T47D (cell line): ENCODE measurements around the gene VASH2.
"Not testable (repeated sequence)": the region's sequence is repeated elsewhere in the genome, so short reads cannot be mapped to it uniquely, and the experiment has no call there.

Experiments used
- DNase-seq, 2 experiments: peaks; one replicate each; pipeline versions ENCODE4 v3.0.0 to v3.0.0-alpha.2; 2011 to 2012; ENCODE audit warnings: low read depth in 1 of 2, low spot score in 1 of 2
- JUND ChIP-seq: IDR thresholded peaks from 2 replicates; pipeline ENCODE4 v1.6.1; 2012; ENCODE audit warnings: low read depth
- in situ Hi-C: cut with HindIII; loops from 2 replicates; pipeline ENCODE4 v1.10.0; 2016; ENCODE audit warnings: low sequenced_read_pairs, low pct_unique_long_range_greater_than_20kb

Gene VASH2

DNA sequence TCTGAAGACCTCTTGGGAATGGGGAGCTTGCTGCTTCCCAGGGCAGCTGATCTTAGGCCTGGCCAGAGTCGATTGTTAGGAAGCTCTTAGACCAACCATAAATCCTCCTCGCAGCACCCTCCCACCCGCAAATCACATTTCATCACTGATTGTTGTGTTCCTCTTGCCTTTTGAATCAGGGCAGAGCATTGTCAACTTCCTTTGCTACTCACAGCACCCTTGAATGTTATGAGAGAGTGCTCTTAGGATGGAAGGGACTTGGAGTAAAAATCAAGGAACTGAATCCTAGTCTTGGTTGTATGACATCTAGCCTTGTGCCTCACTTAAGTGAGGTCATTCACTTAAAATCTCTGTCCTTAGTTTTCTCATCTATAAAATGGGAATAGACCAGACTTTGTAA, 3.0 kb downstream of the VASH2 start:
- no peak for DNase-seq
- in situ Hi-C loops, result no loop called here
- no peak for TF ChIP-seq JUND

DNA sequence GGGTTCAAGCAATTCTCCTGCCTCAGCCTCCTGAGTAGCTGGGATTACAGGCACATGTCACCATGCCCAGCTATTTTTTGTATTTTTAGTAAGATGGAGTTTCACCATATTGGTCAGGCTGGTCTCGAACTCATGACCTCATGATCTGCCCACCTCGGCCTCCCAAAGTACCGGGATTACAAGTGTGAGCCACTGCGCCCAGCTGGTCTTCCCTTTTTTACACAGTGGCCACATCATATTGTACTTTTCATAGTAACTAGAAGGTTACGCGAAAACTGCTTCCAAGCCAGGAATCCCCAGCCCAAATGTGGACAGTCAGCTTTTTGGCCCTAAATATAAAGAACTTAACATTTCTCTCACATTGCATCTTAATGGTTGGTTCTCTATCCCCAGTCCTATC, 4.2 kb downstream of the VASH2 start:
- in situ Hi-C loops, result no loop called here
- no peak for DNase-seq
- no peak for TF ChIP-seq JUND

DNA sequence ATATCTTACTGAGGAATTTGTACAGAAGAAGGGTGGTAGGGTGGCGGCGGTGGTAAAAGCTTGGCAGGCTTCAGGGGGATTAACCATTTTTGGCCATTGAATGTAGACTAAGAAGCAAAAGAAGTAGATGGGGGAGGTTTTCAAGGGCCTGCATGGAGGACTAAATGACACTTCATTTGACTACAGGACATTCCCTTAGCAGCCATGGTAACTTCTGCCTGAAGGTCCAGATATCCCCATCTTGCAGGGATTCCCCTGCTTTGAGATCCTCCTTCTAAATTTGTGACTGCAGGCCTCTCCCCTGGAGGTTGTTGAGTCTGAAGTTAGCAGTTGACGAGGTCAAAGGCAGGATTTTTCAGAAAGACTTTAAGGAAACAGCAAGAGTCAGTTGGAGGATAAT, 4.8 kb downstream of the VASH2 start:
- in situ Hi-C loops, result no loop called here
- DNase-seq, result no peak
- TF ChIP-seq JUND, result no peak

DNA sequence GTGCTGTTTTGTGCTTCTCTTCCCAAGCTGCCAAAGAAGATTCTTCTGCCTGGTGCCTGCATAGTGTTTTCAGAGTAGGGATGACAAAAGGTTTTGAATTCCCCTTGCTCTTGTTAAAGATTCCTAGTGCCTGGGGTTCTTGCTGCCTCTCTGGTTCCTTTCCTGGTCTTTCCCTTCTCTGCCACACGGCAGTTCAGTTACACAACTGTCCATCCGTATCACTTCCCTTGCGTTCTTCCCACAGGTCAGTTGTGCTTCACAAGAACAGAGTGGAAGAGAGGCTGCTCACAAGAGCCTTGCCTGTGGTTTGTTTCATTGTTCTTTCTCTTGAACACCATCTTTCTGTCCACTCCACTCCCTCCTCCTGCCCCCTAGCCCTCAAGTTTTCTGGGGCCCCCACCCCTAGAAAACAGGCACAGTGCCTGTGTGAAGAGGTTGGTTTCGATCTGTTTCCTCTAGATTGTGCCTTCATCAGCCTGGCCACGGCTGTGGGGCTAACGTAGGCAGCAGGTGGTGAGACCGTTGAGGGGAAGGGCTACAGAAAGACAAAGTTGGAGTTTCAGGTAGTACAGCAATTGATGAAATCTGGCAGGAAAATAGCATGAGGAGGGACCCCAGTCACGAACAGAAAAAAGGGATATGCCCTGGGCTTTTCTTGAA, 5.8 kb downstream of the VASH2 start:
- TF ChIP-seq JUND, result no peak
- no peak for DNase-seq
- in situ Hi-C loops, result no loop called here

DNA sequence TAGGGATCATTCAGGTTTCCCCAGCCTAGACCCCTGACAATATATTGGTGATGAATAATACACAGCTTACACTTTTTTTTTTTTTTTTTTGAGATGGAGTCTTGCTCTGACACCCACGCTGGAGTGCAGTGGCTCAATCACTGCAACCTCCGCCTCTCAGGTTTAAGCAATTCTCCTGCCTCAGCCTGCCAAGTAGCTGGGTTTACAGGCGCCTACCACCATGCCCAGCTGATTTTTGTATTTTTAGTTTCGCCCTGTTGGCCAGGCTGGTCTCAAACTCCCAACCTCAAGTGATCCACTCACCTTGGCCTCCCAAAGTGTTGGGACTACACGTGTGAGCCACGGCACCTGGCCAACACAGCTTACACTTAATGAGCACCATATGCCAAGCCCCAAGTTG, 7.2 kb downstream of the VASH2 start:
- in situ Hi-C loops, result no loop called here
- no peak for DNase-seq
- no peak for TF ChIP-seq JUND

DNA sequence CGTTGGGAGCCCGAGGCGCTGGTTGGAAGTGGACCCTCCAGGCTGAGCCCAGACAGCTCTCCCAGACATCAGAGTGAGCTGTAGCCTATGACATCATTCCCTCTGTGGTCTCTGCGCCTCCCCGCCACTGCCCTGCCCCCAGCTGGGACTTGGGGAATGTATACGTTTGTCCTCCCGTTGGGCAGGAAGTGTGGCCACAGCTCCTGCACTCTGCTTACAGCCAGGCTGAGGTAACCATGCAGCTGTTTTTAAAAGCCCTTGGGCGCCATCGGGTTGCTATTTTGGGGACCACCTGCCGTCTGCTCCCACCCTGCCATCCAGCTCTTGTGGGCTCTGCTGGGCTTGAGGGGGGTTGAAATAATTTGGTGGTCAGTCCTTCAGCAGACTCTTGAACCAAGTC, 7.8 kb downstream of the VASH2 start:
- DNase-seq, result no peak

DNA sequence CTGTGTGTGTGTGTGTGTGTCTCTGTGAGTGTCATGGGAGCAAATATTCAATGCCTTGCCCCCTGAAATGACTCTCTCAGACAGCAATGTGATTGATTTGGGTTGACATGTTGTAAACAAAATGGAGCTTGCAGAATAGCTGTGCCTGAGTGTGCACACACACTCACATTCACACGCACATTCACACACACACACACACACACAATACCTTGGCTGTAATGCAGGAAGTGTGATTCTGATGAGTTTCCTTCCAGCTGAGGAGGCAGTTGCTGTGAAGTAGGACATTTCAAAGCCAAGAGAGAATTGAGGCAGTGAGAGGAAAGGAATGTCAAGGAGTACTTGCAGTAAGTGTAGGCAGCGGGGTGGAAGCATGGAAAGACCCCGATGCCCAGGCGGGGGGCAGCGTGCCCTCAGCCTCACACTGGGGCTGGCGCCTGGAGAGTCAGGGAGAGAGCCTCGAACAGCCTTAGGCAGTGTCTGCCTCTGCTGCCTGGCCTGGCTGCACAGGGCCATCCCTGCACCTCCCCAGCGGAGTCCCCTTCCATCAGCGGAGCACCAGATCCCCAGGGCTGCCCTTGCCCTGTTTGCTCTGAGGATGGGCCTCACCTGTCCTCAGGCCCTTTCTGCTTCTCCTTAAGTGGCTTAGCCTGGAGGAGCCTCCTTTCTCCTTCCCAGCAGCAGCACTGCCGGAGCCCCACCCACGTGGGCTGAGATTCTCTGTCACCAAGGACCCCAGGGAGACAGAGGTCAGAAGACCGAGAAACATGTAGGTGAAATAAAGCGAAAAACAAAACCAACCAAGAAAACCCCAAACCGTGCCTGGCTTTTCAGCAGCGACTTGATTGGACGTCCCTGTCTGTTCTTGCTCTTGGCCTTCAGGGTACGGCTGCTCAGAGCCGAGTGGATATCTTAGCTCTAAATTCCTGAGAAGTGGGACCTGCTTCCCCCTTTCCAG, 9.2 kb downstream of the VASH2 start:
- in situ Hi-C loops, result no loop called here
- DNase-seq, result no peak
- no peak for TF ChIP-seq JUND

More for the DNA sequence above, 7.8 kb downstream of the VASH2 start:
- in situ Hi-C loops, result no loop called here
- no peak for TF ChIP-seq JUND

DNA sequence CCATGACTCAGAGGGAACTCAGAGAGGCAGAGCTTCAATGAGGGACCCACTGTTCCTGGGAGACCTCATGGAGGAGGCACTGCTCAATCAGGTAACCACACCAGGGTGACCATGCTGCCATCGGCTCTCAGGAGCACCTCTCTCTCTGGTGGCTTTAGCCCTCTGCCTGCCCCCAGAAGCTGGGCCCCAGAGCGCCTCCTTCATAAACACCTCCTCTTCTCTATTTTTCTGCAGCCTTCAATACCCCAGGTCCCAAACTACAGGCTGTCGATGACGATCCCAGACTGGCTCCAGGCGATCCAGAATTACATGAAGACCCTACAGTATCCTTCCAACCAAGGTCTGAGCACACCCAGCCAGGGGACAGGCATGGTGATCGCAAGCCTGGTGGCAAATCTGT, 10.6 kb downstream of the VASH2 start:
- in situ Hi-C loops, result no loop called here
- no peak for TF ChIP-seq JUND
- no peak for DNase-seq

DNA sequence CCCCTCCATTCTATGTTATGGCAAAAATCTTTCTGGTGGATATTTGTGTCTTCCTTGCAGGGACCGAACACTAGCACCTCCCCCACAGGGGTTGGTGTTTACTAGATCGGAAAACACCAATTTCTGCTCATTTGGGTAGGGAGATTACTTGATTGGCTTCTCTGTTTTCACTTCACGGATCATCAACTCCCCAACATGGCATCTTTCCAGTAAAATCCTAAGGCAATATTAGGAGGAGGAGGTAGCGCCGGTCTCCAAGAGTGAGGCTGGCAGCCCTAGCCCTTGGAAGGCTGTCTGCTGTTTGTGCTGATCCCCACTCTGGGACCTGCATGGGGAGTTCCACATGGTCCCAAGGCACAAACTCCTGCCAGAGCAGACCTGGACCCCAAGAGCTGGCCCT, 12.2 kb downstream of the VASH2 start:
- in situ Hi-C loops, result no loop called here
- TF ChIP-seq JUND, result no peak
- no peak for DNase-seq

DNA sequence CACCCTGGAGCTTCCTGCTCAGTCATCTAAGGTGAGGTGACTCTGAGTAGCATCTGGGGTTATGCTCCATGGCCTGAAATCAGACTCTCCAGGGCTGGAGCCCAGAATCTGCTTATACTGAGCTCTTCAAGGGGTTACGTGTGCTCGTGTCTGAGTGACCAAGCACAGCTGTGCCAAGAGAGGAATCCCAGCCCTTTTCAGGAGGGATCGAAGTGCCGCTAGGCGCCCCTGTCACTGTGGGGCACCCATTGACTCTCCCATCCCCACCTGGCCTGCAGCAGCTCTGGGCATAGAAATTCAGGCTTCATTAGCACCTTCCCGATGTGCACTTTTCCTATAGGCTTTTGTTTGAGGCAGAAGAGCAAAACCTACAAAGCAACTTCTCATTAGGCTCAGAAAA, 13.8 kb downstream of the VASH2 start:
- TF ChIP-seq JUND, result no peak
- no peak for DNase-seq
- in situ Hi-C loops, result no loop called here

DNA sequence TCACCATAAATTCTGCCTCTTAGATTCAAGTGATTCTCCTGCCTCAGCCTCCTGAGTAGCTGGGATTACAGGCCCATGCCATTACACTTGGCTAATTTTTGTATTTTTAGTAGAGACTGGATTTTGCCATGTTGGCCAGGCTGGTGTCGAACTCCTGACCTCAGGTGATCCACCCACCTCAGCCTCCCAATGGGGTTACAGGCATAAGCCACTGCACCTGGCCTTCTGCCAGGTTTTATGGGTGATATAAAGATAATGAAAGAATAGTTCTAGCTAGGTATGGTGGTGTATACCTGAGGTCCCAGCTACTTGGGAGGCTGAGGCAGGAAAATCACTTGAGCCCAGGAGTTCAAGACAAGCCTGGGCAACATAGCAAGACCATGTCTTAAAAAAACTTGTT, 14.7 kb downstream of the VASH2 start:
- in situ Hi-C loops, DNase-seq: not testable (repeated sequence)

DNA sequence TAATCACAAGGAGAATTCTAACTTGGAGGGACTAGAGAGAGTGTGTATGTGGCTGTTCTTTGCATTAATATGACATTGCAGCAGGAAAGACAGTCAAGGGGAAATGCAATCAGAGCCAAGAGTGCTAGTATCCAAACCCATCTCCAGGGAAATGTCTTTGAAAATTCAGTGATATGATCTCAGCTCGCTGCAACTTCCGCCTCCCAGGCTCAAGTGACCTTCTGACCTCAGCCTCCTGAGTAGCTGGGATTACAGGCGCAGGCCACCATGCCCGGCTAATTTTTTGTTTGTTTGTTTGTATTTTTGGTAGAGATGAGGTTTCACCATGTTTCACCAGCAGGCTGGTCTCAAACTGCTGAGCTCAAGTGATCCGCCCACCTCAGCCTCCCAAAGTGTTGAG, 16.3 kb downstream of the VASH2 start:
- no peak for TF ChIP-seq JUND
- in situ Hi-C loops, result no loop called here
- DNase-seq, result no peak

DNA sequence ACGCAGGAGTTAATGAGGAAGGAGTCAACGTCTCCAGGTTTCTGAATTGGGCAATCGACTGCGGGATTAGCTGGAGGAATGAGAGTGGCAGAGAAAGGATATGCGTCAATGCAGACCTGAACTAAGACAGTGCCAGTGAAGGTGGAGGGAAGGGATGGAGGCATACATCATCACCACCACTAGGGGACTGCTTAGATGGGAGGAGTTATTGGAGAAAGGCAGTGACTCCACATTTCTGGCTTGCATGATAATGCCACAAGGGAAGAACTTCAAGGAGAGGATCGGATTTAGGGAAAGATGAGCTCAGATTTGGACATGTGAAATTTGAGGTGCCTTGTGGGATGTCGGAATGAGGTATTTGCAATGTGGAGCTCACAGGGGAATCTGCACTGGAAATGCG, 17.5 kb downstream of the VASH2 start:
- no peak for TF ChIP-seq JUND
- DNase-seq, result peak in 1 of 2 experiments; percentile 69
- in situ Hi-C loops, result no loop called here
